ENCODE measurements around the gene SUPT6H. TPM values are rescaled to one million over a fixed set of nuclear protein-coding genes. Genes with fewer than 3 reads are reported as not detected.

Gene SUPT6H
- total and polyA plus RNA-seq, 9 of the 15 experiments (the other 6 are each of a cell fraction or from before 2014, with no cell fraction given): 1.7 to 77.7 (median 49.2) TPM

DNA sequence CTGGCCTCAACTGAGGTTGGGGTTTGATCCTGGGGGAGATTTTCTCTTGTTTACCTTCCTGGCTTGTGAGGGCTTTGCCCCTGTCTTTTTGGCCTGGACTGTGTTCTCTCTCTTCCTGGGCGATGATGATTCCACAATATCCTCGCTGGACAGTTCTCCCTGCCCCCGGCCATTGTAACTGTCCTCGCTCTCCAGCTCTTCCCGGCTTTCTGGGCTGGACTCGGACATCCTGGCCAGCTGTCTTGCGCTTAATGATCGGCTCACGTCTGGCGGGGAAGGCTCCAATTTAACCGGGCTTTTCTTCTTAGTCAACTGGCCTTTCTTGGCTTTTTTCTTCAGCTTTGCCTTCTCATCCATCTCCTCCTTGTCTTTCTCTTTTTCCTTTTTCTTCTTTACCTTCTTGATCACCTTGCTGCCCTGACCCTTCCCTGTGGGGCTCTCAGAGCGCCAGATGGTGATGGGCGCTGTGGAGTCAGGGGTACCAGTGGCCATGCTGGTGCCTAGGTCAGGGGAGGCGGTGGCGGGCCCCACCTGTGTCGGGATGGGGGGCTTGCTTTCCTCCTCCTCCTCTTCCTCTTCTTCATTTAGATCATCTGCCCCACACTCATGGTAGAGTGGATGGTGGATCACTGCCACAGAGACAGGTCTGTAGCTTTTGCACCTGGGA is 41.7 kb downstream of the SUPT6H start (continued):
- TF ChIP-seq ILF3 (IDR thresholded peaks at IDR 0.05; ENCODE audit: borderline replicate concordance) (no peak), HDGF (IDR thresholded peaks at IDR 0.05) (no peak), U2AF1 (optimal IDR thresholded peaks at IDR 0.05; ENCODE audit: low read depth, low read length) (no peak)

DNA sequence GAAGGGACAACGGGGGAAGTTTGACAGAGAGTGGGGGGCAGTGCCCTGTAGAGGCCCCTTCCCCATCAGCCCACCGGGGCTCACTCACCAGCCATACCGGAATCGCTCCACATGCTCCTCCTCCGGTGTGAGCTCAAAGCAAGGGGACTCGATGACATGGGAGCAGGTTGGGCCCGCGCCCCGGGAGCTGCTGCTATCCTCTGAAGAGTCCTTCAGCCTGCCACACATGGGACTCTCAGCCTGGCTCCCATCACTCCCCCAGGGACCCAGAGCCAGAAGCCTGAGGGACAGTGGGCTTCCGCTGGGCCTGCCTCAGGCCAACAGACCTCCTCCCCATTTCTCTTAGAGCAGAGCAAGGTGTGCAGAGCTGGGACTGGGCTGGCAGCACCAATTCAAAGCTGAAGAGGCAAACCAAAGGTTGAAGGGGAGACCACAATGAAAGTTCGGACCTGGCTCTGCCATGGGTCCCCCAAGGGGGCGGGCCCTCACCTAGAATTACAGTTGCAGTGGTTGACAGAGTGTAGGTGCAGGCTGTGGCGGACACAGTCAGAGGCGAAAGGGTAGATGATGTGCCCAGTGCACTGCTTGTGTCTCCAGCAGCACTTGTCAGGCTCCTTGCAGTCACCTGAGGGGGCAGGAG is 42.3 kb downstream of the SUPT6H start:
- Histone ChIP-seq H3K36me3 (ENCODE audit: control insufficient read depth, insufficient read depth, low read length) (peaks cover 59% of the 10 kb centered on the region), H3K9me1 (ENCODE audit: control insufficient read depth, insufficient read depth, low read length) (no peaks in the 10 kb centered on the region), H3K27ac (ENCODE audit: extremely low read depth, low read depth, low read length) (no peak overlapping the region), H3K4me1 (replicated peaks in 1 of 2; ENCODE audit: control insufficient read depth in 2 of 2, insufficient read depth in 2 of 2, low read length in 2 of 2) (peaks cover 2 to 10% of the 10 kb centered on the region in 2 experiments; a peak in 3 of 5 replicates), H3K4me2 (ENCODE audit: insufficient read depth, low read length) (no peak overlapping the region), H3K9ac (ENCODE audit: insufficient read depth in 1 of 2, low read depth in 2 of 2, low read length in 2 of 2) (peak overlapping the region in 1 of 2 experiments; percentile 39; a peak in 2 of 4 replicates), H3K79me2 (ENCODE audit: control insufficient read depth, insufficient read depth, low read length) (no peaks in the 10 kb centered on the region), H3K9me3 (replicated peaks; ENCODE audit: control insufficient read depth, insufficient read depth, low read depth, low read length) (no peaks in the 10 kb centered on the region), H4K20me1 (replicated peaks; ENCODE audit: control insufficient read depth, insufficient read depth, low read length) (no peaks in the 10 kb centered on the region; the same call in 1 of the 2 replicates), H3K27me3 (ENCODE audit: control insufficient read depth in 2 of 2, insufficient read depth in 2 of 2, low read length in 2 of 2) (no peaks in the 10 kb centered on the region), H3K4me3 (no peak overlapping the region), H2AFZ (ENCODE audit: low read depth, low read length) (no peak overlapping the region)
- ATAC-seq (no peak), DNase-seq (ENCODE audit: extremely low read depth in 1 of 4, low spot score in 3 of 4) (peak in 1 of 4 experiments; percentile 15), FAIRE-seq (no peak)
- in situ Hi-C loops (cut with MboI) (no loop called here), intact Hi-C loops (cut with micrococcal nuclease) (no loop called here)
- 92% methylated on average over 14 of the region's 14 CpGs for WGBS (ENCODE audit: insufficient coverage, low coverage, missing lambda C conversion rate)
- POLR2A ChIA-PET: interaction anchor here (0.6 to 4.0 kb wide), 12 partner anchors 9 to 67 kb away, joined by 3 to 27 read pairs (median 4); partner anchors contain the start of genes RPL23A, SDF2 and SUPT6H
- CTCF ChIA-PET (ENCODE audit: low intra/inter-chr PET ratio): no interaction called here
- TF ChIP-seq POLR2G (IDR thresholded peaks at IDR 0.05; ENCODE audit: low read depth, low read length) (peak; percentile 59; the same call in 1 of the 2 replicates), ZFP36 (IDR thresholded peaks at IDR 0.05; ENCODE audit: low read depth, low read length, partially characterized antibody) (no peak), CREB1 (IDR thresholded peaks at IDR 0.05) (no peak), CREB1 (CRISPR knock-in tag; IDR thresholded peaks at IDR 0.05) (no peak), PHF8 (IDR thresholded peaks at IDR 0.05; ENCODE audit: borderline replicate concordance, low read length) (no peak), KLF6 (CRISPR knock-in tag; IDR thresholded peaks at IDR 0.05; ENCODE audit: borderline replicate concordance) (no peak), RAD21 (CRISPR knock-in tag; conservative IDR thresholded peaks at IDR 0.05 in 1 of 2, IDR thresholded peaks at IDR 0.05 in 1 of 2) (no peak), ZNF212 (CRISPR knock-in tag; IDR thresholded peaks at IDR 0.05) (no peak)
- no TSS peak for BruUV-seq (replicated peaks)

Measured in K562 (cell line).